HepG2 (cell line): ENCODE data around the gene TRNT1. TPM values are rescaled to one million over a fixed set of nuclear protein-coding genes. Genes with fewer than 3 reads are reported as not detected.

Source experiments
- ATF6 ChIP-seq: sonication (generic); formaldehyde crosslinking; conservative IDR thresholded peaks from 2 replicates; pipeline ENCODE4 v1.4.0; 2020; ENCODE audit warnings: missing genetic modification reagents
- CREB1 ChIP-seq, 2 experiments: fragments of 450-650 bp in 1 of 2; IDR thresholded peaks; 2 replicates each; pipeline ENCODE4 v1.6.1; 2016 to 2017; ENCODE audit warnings: control low read depth in 1 of 2, mild to moderate bottlenecking in 1 of 2, missing compliant biosample characterization in 1 of 2, missing genetic modification characterization in 1 of 2
- CSRNP2 ChIP-seq: sonication (generic); formaldehyde crosslinking; conservative IDR thresholded peaks from 2 replicates; pipeline ENCODE4 v1.8.0; 2022; ENCODE audit warnings: low read depth, missing genetic modification reagents
- FUBP1 ChIP-seq: sonication (generic); formaldehyde crosslinking; IDR thresholded peaks from 2 replicates; pipeline ENCODE4 v1.5.1; 2020; ENCODE audit warnings: missing genetic modification reagents, mild to moderate bottlenecking, borderline replicate concordance
- GPN1 ChIP-seq: sonication (generic); formaldehyde crosslinking; IDR thresholded peaks from 2 replicates; pipeline ENCODE4 v1.5.1; 2020; ENCODE audit warnings: missing genetic modification reagents, borderline replicate concordance
- GZF1 ChIP-seq: sonication (generic); formaldehyde crosslinking; IDR thresholded peaks from 2 replicates; pipeline ENCODE4 v1.5.1; 2020; ENCODE audit warnings: mild to moderate bottlenecking, missing genetic modification reagents
- JUND ChIP-seq: sonication (generic); formaldehyde crosslinking; IDR thresholded peaks from 2 replicates; pipeline ENCODE4 v1.8.0; 2022; ENCODE audit warnings: mild to moderate bottlenecking, missing genetic modification reagents
- MTERF4 ChIP-seq: sonication (generic); formaldehyde crosslinking; IDR thresholded peaks from 2 replicates; pipeline ENCODE4 v1.8.0; 2023; ENCODE audit warnings: mild to moderate bottlenecking, missing genetic modification reagents
- ZBTB38 ChIP-seq: sonication (generic); formaldehyde crosslinking; IDR thresholded peaks from 2 replicates; pipeline ENCODE4 v1.5.1; 2020; ENCODE audit warnings: mild to moderate bottlenecking, missing genetic modification reagents
- ZHX2 ChIP-seq, 2 experiments: sonication (generic) in 1 of 2; formaldehyde crosslinking in 1 of 2; IDR thresholded peaks; 2 replicates each; pipeline versions ENCODE4 v1.6.1 to v1.9.0; 2014 to 2022; ENCODE audit warnings: antibody characterized with exemption in 1 of 2, borderline replicate concordance in 1 of 2, inconsistent platforms in 1 of 2, low read depth in 1 of 2, missing genetic modification reagents in 1 of 2
- ZNF343 ChIP-seq: sonication (generic); formaldehyde crosslinking; IDR thresholded peaks from 2 replicates; pipeline ENCODE4 v1.4.0; 2020; ENCODE audit warnings: mild to moderate bottlenecking, missing genetic modification reagents
- ZNF414 ChIP-seq: sonication (generic); formaldehyde crosslinking; IDR thresholded peaks from 2 replicates; pipeline ENCODE4 v1.5.0; 2020; ENCODE audit warnings: missing genetic modification reagents
- ZNF703 ChIP-seq: sonication (generic); formaldehyde crosslinking; IDR thresholded peaks from 2 replicates; pipeline ENCODE4 v1.5.1; 2020; ENCODE audit warnings: missing genetic modification reagents, mild to moderate bottlenecking, moderate library complexity, borderline replicate concordance
- polyA plus RNA-seq, 8 experiments: library from polyadenylated mRNA; depleted of rRNA in 3 of 8; stranded (reverse) in 7 of 8; unstranded in 1 of 8; fragments of >200 nt; fragmentation: Illumina TruSeq in 4 of 8; extraction: Trizol in 4 of 8; gene quantifications; 2 replicates each; pipeline versions ENCODE4 v1.2.1 to v1.2.3, GENCODE V29; 2011 to 2016; ENCODE audit warnings: low read depth in 4 of 8, missing spikeins in 1 of 8, mixed read lengths in 1 of 8; ENCODE audit not compliant: insufficient read depth in 1 of 8
- total RNA-seq, 5 experiments: library from RNA; depleted of rRNA; stranded (reverse); fragments of >200 nt; fragmentation: Illumina TruSeq; extraction: Trizol; gene quantifications; 2 replicates each; pipeline ENCODE4 v1.2.3, GENCODE V29; 2016; ENCODE audit warnings: low read depth in 1 of 5

TRNT1 gene
- total and polyA plus RNA-seq, 2 of the 13 experiments (the other 11 are each of a cell fraction or from before 2014, with no cell fraction given), result 9.4 to 27.7 TPM

- TF ChIP-seq FUBP1 (CRISPR knock-in tag) (no peak), GPN1 (CRISPR knock-in tag) (no peak), ZNF414 (CRISPR knock-in tag) (peak; percentile 87), CREB1 (IDR thresholded peaks at IDR 0.05) (peak; percentile 34; the same call in 1 of the 2 replicates), CREB1 (CRISPR knock-in tag; IDR thresholded peaks at IDR 0.05) (no peak), ATF6 (CRISPR knock-in tag) (0 out of 2 replicates have a peak, but pooled peaks have one; percentile 86), ZNF703 (CRISPR knock-in tag) (no peak), ZNF343 (CRISPR knock-in tag) (peak; percentile 89; the same call in 1 of the 2 replicates), ZBTB38 (CRISPR knock-in tag) (peak; percentile 79; the same call in 1 of the 2 replicates), GZF1 (CRISPR knock-in tag) (no peak; the same call in 1 of the 2 replicates), ZHX2 (IDR thresholded peaks at IDR 0.05; ENCODE audit: low read depth) (peak; percentile 76), ZHX2 (CRISPR knock-in tag; IDR thresholded peaks at IDR 0.05; ENCODE audit: borderline replicate concordance) (no peak), MTERF4 (CRISPR knock-in tag) (peak; percentile 68; the same call in 1 of the 2 replicates), CSRNP2 (CRISPR knock-in tag) (no peak), JUND (CRISPR knock-in tag) (no peak)
These were observed 52.8 kb downstream of the TRNT1 start, which contains the start of gene CRBN (continued) for GRCh38 chr3:3179407-3180094.
